GM18873 (cell line): ENCODE results near the gene RNF44.
"Not testable (repeated sequence)": the region's sequence is repeated elsewhere in the genome, so short reads cannot be mapped to it uniquely, and the experiment has no call there.

Experiments used
- ATAC-seq: cut with Tn5 transposase; IDR thresholded peaks from one replicate; pipeline ENCODE4 v1.9.1; 2021; ENCODE audit warnings: mild to moderate bottlenecking, moderate library complexity, moderate number of reproducible peaks; ENCODE audit not compliant: unreplicated experiment, low FRiP score

RNF44 gene

GRCh38 chr5:176553260-176554085 is 16.3 kb upstream of the RNF44 start:
- ATAC-seq = no peak

DNA sequence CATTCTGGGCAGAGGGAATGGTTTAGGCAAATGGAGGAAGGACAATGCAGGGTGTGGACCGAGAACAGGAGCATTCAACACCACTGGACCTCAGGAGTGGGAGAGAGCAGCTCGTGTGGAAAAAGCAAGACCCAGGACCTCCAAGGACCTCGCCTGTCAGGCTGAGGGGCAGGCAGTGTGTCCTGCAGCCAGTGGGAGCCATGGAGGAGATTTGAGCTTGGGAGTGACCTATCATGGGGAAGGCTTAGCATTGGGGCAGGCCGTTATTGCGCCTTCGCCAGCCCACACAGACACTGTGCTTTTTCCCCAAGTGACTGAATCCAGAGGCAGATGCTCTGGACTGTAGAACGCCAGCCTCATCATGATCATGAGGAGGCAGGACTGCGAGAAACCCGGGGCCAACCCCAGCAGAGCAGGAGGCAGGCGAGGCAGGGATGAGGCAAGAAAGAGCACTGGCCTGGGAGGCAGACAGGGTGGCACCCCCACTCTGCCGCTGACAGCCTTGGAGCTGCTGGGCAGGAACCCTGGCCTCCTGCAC is 15.2 kb upstream of the RNF44 start:
- no peak for ATAC-seq

- ATAC-seq = not testable (repeated sequence)
These were observed 13.7 kb upstream of the RNF44 start for GRCh38 chr5:176550937-176551336.

DNA sequence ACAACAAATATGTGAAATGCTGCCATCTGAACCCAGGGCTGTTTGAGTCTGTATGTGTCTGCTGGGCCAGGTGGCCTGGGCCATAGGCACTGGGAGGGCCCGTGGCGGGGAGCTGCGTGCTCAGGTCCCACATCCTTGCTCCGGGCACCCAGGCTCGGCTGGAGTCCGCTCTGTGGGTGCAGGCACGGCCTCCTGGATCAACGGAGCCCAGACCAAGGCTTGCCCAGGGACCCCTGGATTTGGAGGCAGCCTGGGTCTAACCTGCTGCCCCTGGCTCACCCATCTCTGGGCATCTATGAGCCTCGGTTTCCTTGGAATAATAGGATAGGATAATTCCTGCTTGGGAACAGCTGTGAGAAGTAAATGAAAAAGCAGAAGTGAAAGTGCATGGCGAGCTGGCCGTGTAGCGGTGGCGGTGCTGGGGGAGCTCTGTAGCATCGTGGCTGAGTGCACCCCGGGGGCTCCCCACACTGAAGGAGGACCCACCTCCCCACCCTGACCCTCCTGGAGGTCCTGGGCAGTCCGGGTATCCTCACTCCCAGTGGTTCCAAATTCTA is 13.2 kb upstream of the RNF44 start:
- no peak for ATAC-seq

GRCh38 chr5:176549871-176550270 is 12.7 kb upstream of the RNF44 start:
- ATAC-seq = no peak

- ATAC-seq = no peak
These were observed 11.8 kb upstream of the RNF44 start, which contains the start of gene CDHR2 for GRCh38 chr5:176548967-176549444. TSS of gene CDHR2 (plus strand) at chr5:176549342. CDS start at chr5:176565353, 16,011 bp downstream.

DNA sequence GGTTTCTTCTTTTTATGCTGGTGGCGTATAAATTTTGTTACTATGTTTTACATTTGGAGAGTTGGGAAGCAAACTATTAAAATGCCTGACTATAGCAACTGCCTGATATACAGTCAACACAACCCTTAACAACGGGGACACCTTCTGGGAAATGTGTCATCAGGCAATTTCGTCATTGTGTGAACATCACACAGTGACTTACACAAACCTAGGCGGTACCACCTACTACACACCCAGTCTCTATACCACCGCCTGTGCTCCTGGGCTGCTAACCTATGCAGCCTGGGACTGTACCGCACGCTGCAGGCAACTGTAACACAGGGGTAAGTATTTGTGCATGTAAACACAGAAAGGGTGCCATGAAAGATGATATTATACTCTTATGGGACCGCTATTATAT is 10.6 kb upstream of the RNF44 start:
- no peak for ATAC-seq

DNA sequence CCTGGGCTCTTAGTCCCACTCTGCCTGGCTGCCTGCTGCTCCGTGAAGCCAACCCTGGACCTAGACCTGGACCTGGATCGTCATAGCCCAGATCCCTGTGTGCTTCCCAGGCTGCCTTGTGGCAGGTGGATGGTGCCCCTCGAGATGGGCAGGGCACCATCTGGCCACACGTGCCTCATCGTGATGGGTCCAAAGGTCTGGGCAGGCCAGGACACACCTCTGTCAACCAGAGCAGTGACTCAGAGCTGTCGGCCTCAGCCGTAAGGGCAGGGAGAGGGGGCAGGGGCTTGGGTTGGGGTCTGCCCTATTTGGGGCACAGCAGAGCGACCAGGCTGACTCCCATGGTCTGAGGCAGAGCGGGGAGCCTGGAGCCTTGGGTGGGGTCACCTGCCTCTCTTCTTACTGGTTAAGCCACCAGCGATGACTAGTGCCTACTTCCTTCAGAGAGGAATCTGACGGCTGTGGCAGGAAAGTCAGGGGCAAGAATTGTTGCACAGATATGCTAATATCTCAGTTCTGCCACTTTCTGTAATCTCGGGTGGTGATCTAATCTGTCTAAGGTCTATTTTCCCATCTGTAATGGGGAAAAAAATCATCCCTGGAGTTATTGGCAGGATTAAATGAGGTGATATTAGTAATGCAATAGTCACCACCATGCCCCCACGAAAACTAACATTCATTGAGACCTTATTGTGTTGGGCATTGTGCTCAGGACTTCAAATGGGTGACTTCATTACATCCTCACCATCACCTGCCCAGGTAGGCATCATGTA is 8.7 kb upstream of the RNF44 start:
- ATAC-seq = no peak

DNA sequence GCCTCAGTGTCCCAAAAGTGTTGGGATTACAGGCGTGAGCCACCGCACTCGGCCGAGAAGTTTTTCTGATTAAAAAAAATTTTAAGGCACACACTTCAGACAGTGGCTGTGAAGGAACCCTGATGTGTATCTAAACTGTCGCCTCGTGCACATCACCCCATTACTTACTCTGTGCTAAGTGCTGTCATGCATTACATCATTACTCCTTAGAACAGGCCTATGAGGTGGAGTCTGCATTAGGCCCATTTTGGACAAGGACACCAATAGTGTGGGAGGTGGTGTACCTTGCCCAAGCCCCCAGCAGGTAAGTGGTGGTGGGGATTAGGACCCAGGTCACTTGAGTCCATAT is 8.2 kb upstream of the RNF44 start:
- no peak for ATAC-seq

DNA sequence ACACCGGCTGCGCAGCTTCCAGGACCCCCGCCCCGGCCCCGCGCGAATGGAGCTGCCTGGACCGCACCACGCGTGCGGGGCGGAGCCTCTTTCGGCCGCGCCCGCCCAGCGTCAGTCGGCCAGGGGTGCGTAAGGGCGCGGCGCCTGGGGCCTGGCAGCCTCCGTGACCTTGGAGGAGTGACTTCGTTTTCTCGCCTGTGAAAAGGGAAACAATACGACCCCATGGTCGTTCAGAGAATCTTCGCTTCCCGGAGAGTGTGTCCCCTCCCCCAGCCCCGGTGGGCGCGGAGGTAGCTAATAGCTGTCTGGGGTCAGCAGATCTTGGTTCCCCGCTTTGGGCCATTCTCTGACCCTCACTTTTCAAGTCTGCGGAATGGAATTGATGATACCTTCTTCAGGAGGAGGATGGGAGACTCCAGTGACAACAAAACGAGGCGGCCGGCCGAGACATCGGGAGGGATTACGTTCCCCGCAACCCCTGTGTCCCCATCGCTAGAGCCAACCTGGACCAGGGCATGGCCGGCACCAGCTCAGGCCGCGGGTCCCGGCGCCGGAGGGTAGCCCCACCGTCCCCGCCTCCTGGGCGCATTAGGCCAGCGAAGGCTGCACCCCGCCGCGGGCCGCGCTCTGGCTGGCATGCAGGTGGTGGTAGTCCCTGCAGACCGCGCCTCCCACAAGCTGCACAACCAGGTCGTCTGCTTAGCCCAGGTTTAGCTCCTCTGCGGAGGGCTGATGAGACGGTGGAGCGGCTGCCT is 6.4 kb upstream of the RNF44 start:
- ATAC-seq = no peak

- ATAC-seq = no peak
These were observed 5.6 kb upstream of the RNF44 start for GRCh38 chr5:176542596-176543427.

DNA sequence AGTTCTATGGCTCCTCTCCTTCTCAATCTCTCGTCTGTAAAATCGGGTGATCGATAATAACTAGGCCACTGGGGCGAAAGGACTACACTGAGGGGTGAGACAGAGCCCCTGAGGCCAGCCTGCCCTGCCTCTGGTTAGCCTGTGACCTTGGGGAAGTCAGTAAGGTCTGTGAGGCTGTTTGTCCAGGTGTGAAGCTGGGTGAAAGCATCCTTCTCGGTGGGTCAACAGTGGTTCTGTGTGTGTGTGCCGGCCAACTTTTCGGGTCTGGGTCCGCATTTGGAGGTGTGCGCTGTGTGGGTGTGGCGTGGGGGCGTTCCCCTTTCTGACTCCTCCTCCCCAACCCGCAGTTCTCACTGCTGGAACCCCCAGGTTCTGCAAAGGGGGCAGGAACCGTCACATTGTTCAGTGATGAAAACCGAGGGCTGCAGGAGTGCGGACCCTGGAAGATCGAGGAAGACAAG is 5.0 kb upstream of the RNF44 start:
- no peak for ATAC-seq

- no peak for ATAC-seq
These were observed 4.3 kb upstream of the RNF44 start for GRCh38 chr5:176541338-176542134.

- ATAC-seq = no peak
These were observed 3.7 kb upstream of the RNF44 start for GRCh38 chr5:176540956-176541337.

GRCh38 chr5:176540476-176540899 is 3.3 kb upstream of the RNF44 start:
- no peak for ATAC-seq

DNA sequence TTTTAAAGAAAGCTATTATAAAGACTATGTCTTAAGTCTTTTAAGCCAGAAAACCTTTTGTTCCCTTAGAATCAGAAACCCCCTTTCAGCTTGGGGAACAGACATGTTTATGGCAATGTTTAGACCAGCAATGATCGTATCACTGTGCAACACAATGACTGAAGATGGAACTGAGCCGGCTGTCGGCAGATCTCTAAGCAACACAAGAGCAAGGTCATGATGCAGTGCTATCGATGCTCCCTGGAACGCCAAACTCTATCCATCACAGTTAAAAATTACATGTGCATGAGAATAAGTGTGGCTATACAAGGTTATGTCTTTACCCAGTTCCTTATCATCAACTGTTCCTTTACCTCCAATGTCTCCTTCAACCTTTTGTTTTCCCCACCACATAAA is 1.8 kb upstream of the RNF44 start:
- no peak for ATAC-seq

DNA sequence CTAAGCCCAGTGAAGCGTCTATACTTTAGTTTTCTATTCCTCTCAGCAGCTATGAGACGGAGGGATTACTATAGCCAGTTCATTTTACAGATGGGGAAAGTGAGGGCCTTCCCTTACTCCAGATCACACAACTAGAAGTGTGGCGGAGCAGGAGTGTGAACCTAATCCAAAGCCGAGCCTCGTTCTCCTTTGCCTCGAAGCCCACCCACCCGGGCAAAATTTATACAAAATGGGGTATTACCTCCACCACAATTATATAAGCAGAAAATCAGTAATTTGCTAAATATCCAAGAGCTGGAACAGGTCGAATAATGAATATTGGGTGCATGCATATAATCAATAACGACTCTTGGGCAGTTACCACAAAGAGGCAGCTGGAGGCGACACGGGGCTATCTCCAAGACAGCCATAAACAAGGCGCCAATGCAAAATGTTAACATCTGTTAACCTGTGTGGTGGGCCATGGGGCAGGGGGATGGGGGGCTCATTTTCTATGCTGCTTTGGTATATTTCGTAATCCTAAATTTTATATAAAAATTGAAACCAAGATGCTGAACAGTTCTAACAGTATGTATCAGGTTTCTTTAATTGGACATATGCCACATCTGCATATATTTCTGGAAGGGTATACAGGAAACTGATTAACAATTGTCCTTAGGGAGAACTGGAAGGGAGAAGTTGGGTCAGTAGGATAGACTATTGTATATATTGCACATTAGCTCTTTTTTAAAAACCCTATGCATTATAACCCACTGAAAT is 1.2 kb upstream of the RNF44 start:
- ATAC-seq = no peak
